HG03378 (cell line): ENCODE data around the gene C1orf146.
"Not testable (repeated sequence)": the region's sequence is repeated elsewhere in the genome, so short reads cannot be mapped to it uniquely, and the experiment has no call there.

Source experiments
- ATAC-seq: cut with Tn5 transposase; IDR thresholded peaks from one replicate; pipeline ENCODE4 v1.9.1; 2021; ENCODE audit warnings: mild to moderate bottlenecking, moderate library complexity; ENCODE audit not compliant: unreplicated experiment

C1orf146 gene

GRCh38 chr1:92217721-92218120 is at the start of gene C1orf146:
C1orf146 (plus strand) TSS chr1:92217915; CDS start chr1:92231421, 13,506 bp downstream.
- ATAC-seq = no peak

- ATAC-seq = no peak
Observed at GRCh38 chr1:92168657-92169056, 49.1 kb upstream of the C1orf146 start.

- no peak for ATAC-seq
Observed at GRCh38 chr1:92169214-92170005, 48.3 kb upstream of the C1orf146 start.

- no peak for ATAC-seq
Observed at GRCh38 chr1:92184632-92185031, 33.1 kb upstream of the C1orf146 start.

- no peak for ATAC-seq
Observed at GRCh38 chr1:92186081-92186480, 31.6 kb upstream of the C1orf146 start.

- no peak for ATAC-seq
Observed at GRCh38 chr1:92188436-92189255, 29.1 kb upstream of the C1orf146 start.

- ATAC-seq = no peak
Observed at GRCh38 chr1:92191726-92192125, 26.0 kb upstream of the C1orf146 start.

GRCh38 chr1:92192246-92192645 is 25.5 kb upstream of the C1orf146 start:
- ATAC-seq = no peak

GRCh38 chr1:92194511-92194910 is 23.2 kb upstream of the C1orf146 start:
- ATAC-seq = no peak

- ATAC-seq = no peak
Observed at GRCh38 chr1:92201973-92202372, 15.7 kb upstream of the C1orf146 start.

- ATAC-seq = no peak
Observed at GRCh38 chr1:92203105-92203504, 14.6 kb upstream of the C1orf146 start.

GRCh38 chr1:92210701-92211100 is 7.0 kb upstream of the C1orf146 start:
- ATAC-seq = no peak

GRCh38 chr1:92211166-92211565 is 6.5 kb upstream of the C1orf146 start:
- no peak for ATAC-seq

GRCh38 chr1:92218559-92218958 is 844 bp downstream of the C1orf146 start:
- ATAC-seq = no peak

- ATAC-seq = no peak
Observed at GRCh38 chr1:92219028-92219427, 1.3 kb downstream of the C1orf146 start.

GRCh38 chr1:92228401-92228800 is 10.7 kb downstream of the C1orf146 start:
- ATAC-seq = no peak

GRCh38 chr1:92230736-92231135 is 13.0 kb downstream of the C1orf146 start:
- no peak for ATAC-seq

- no peak for ATAC-seq
Observed at GRCh38 chr1:92240034-92240433, 22.3 kb downstream of the C1orf146 start.

GRCh38 chr1:92244376-92244775 is 26.7 kb downstream of the C1orf146 start:
- no peak for ATAC-seq

- ATAC-seq = not testable (repeated sequence)
Observed at GRCh38 chr1:92254714-92255113, 37.0 kb downstream of the C1orf146 start.

- ATAC-seq = no peak
Observed at GRCh38 chr1:92259350-92259749, 41.6 kb downstream of the C1orf146 start.

GRCh38 chr1:92262516-92262915 is 44.8 kb downstream of the C1orf146 start:
- no peak for ATAC-seq
